ENCODE results near the gene UBE2J1. TPM values are rescaled to one million over a fixed set of nuclear protein-coding genes. Genes with fewer than 3 reads are reported as not detected.
"Not testable (repeated sequence)": the region's sequence is repeated elsewhere in the genome, so short reads cannot be mapped to it uniquely, and the experiment has no call there.

Gene UBE2J1
- polyA plus RNA-seq, 2 of the 4 experiments (the other 2 are of a cell fraction): 12.6 to 32.7 TPM

- TF ChIP-seq REST (IDR thresholded peaks at IDR 0.05) (no peak), TFCP2L1 (CRISPR knock-in tag; IDR thresholded peaks at IDR 0.05) (no peak), BHLHE40 (IDR thresholded peaks at IDR 0.05; ENCODE audit: low read depth, low read length) (no peak), CBX8 (IDR thresholded peaks at IDR 0.05) (no peak), JUNB (IDR thresholded peaks at IDR 0.05) (no peak), FOSL2 (IDR thresholded peaks at IDR 0.05) (no peak), FOSL2 (CRISPR knock-in tag; IDR thresholded peaks at IDR 0.05) (no peak)
Observed at GRCh38 chr6:89310929-89311328, 41.6 kb downstream of the UBE2J1 start (continued).

GRCh38 chr6:89308525-89309395, 43.8 kb downstream of the UBE2J1 start:
- 52% methylated on average over 9 of the region's 9 CpGs for WGBS (ENCODE audit: missing lambda C conversion rate)
- no peak for FAIRE-seq
- POLR2A ChIA-PET: no interaction called here

GRCh38 chr6:89304517-89304916, 48.0 kb downstream of the UBE2J1 start:
- H3K4me2 ChIP-seq; H3K27ac ChIP-seq; H3K4me1 ChIP-seq; POLR2A ChIA-PET; CTCF ChIA-PET; DNase-seq (ENCODE audit: low read depth in 1 of 2, low spot score in 1 of 2); FAIRE-seq; H3K4me3 ChIP-seq; H3K9me3 ChIP-seq; ATAC-seq: not testable (repeated sequence)
- 31% methylated on average over 3 of the region's 3 CpGs for WGBS (ENCODE audit: missing lambda C conversion rate)

More at GRCh38 chr6:89308525-89309395, 43.8 kb downstream of the UBE2J1 start:
- no peak for ATAC-seq
- Histone ChIP-seq H3K27ac (no peak overlapping the region), H3K4me1 (no peaks in the 10 kb centered on the region), H3K9me3 (no peaks in the 10 kb centered on the region), H3K4me3 (no peak overlapping the region), H3K4me2 (no peak overlapping the region)
- no peak for TF ChIP-seq GATA3 (IDR thresholded peaks at IDR 0.05; ENCODE audit: borderline replicate concordance)
- no peak for TF ChIP-seq MAZ (IDR thresholded peaks at IDR 0.05; ENCODE audit: borderline replicate concordance, low read depth, low read length)
- no peak for TF ChIP-seq HMGXB4 (CRISPR knock-in tag; IDR thresholded peaks at IDR 0.05; ENCODE audit: borderline replicate concordance)
- no peak for TF ChIP-seq NFE2L2 (conservative IDR thresholded peaks at IDR 0.05; ENCODE audit: low read length)
- TF ChIP-seq CBX8 (IDR thresholded peaks at IDR 0.05): no peak
- TF ChIP-seq USF2 (IDR thresholded peaks at IDR 0.05): no peak
- TF ChIP-seq CTCF (IDR thresholded peaks at IDR 0.05): no peak
- no peak for TF ChIP-seq JUN (IDR thresholded peaks at IDR 0.05)
- TF ChIP-seq NPAS2 (CRISPR knock-in tag; IDR thresholded peaks at IDR 0.05; ENCODE audit: borderline replicate concordance): no peak
- no peak for TF ChIP-seq HOXB5 (CRISPR knock-in tag; IDR thresholded peaks at IDR 0.05)
- TF ChIP-seq HDAC2 (IDR thresholded peaks at IDR 0.05): no peak
- TF ChIP-seq RNF2 (IDR thresholded peaks at IDR 0.05; ENCODE audit: borderline replicate concordance, low read depth): no peak
- TF ChIP-seq HEYL (CRISPR knock-in tag; IDR thresholded peaks at IDR 0.05): no peak
- no peak for TF ChIP-seq SREBF2 (IDR thresholded peaks at IDR 0.05)
- CTCF ChIA-PET: interaction anchor here (3.0 kb wide), 1 partner anchor 10 kb away, joined by 13 read pairs; no protein-coding TSS in a partner anchor
- no peak for DNase-seq (ENCODE audit: low read depth in 1 of 2, low spot score in 1 of 2)
